Measurements from ENCODE around the gene PHYH.

Gene PHYH

DNA sequence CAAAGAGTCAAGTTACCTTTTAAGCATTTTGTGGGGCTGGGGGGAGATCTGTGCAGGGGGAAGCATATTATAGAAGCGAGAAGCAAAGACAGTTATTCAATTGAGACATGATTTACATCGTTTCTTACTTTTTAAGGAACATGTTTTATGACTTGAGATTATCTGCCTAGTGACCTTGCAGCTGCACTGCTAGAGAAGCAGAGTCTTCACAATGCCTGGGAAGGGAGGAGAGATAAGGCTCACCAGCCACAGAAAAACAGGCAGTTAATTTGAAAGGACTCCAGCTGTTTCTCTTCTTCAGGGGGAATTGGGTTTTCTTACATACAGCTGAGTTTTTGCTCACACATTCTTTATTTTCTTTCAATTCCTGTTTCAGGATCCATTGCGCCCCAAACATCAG is 31.0 kb downstream of the PHYH start:
- TF ChIP-seq GATA2 (IDR thresholded peaks at IDR 0.05; ENCODE audit: low read depth, low read length) (no peak), GATA3 (IDR thresholded peaks at IDR 0.05; ENCODE audit: low read depth, low read length) (no peak)

GRCh38 chr10:13268310-13268709 is 31.6 kb downstream of the PHYH start:
- TF ChIP-seq GATA2 (IDR thresholded peaks at IDR 0.05; ENCODE audit: low read depth, low read length) (no peak), GATA3 (IDR thresholded peaks at IDR 0.05; ENCODE audit: low read depth, low read length) (no peak)

GRCh38 chr10:13263591-13263990 is 36.3 kb downstream of the PHYH start:
- TF ChIP-seq GATA2 (IDR thresholded peaks at IDR 0.05; ENCODE audit: low read depth, low read length) (no peak), GATA3 (IDR thresholded peaks at IDR 0.05; ENCODE audit: low read depth, low read length) (no peak)

DNA sequence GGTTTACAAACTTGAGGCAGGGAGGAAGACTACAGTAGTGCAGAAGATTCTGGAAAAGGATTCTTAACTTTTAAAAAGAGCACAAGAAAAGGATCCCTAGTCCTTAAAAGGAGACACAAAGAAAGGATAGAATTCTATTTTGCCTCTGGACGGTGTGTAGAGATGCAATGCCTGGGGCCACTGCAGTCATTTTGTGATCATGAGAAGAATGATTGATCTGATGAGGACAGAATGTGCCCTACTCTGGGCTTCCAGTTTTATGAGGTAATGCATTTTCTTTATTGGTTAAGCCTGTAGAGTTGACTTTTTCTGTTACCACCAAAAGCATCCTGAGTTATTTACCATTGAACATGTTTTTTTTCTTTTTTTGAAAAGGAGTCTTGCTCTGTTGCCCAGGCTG is 37.4 kb downstream of the PHYH start:
- TF ChIP-seq GATA3 (IDR thresholded peaks at IDR 0.05; ENCODE audit: low read depth, low read length), result no peak
- no peak for TF ChIP-seq GATA2 (IDR thresholded peaks at IDR 0.05; ENCODE audit: low read depth, low read length)

GRCh38 chr10:13257621-13258140 is 42.2 kb downstream of the PHYH start:
- TF ChIP-seq GATA3 (IDR thresholded peaks at IDR 0.05; ENCODE audit: low read depth, low read length), result no peak
- no peak for TF ChIP-seq GATA2 (IDR thresholded peaks at IDR 0.05; ENCODE audit: low read depth, low read length)

DNA sequence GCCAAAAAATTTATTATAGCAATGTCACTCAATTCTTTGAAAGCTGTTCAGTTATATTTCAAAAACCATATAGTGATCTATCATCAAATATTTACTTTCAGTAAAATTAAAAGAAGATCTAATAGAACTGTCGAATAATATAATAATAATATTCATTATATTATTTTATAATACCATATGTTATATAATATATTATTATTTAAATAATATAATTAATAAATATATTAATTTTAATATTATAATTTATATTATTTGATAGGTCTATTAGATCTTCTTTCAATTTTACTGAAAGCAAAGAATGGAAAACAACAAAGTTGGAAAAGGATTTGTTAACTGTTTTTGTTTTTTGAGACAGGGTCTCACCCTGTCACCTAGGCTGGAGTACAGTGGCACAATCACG is 43.2 kb downstream of the PHYH start:
- no peak for TF ChIP-seq GATA2 (IDR thresholded peaks at IDR 0.05; ENCODE audit: low read depth, low read length)
- no peak for TF ChIP-seq GATA3 (IDR thresholded peaks at IDR 0.05; ENCODE audit: low read depth, low read length)

- TF ChIP-seq GATA2 (IDR thresholded peaks at IDR 0.05; ENCODE audit: low read depth, low read length), result no peak
- TF ChIP-seq GATA3 (IDR thresholded peaks at IDR 0.05; ENCODE audit: low read depth, low read length), result no peak
Observed at GRCh38 chr10:13253726-13254125, 46.1 kb downstream of the PHYH start.

DNA sequence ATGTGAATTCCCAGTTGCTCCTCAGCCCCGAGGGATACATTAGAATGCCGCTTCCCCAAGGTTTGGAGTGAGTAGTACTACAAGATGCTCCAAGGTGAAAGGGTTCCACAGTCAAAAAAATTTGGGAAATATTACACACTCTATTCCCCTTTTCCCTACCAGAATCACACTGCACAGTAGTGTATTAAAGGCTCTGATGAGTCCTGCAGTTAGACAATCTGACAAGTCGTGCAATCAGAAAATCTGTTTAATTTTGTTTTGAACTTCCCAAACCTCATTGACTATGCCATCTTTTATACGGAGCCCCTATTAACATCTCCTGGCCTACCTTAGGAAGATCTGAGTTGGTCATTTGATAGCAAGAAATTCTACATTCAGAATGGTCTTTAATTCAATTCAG is 52.1 kb downstream of the PHYH start:
- no peak for TF ChIP-seq GATA2 (IDR thresholded peaks at IDR 0.05; ENCODE audit: low read depth, low read length)
- no peak for TF ChIP-seq GATA3 (IDR thresholded peaks at IDR 0.05; ENCODE audit: low read depth, low read length)

DNA sequence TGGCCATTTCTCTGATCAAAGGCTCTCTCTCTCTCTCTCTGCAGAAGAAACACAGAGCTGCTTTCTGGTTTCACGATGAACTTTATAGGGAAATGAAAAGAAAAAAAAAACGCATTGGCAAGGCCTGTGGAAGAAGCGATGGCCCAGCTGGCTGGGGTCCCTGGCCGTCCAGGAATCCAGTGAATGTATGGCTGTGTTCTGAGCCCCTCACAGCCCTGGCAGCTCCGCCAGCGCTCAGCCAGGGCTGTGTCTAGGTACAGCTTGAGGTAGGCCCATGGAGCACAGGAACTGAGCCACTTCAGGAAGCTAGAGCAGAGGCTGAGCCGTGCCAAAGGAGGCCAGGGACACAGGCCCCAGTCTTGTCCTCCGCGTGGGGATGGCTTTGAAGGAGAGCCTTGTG is 52.6 kb downstream of the PHYH start:
- TF ChIP-seq GATA2 (IDR thresholded peaks at IDR 0.05; ENCODE audit: low read depth, low read length) (no peak), GATA3 (IDR thresholded peaks at IDR 0.05; ENCODE audit: low read depth, low read length) (no peak)

- TF ChIP-seq GATA2 (IDR thresholded peaks at IDR 0.05; ENCODE audit: low read depth, low read length) (no peak), GATA3 (IDR thresholded peaks at IDR 0.05; ENCODE audit: low read depth, low read length) (no peak)
Observed at GRCh38 chr10:13241613-13242012, 58.3 kb downstream of the PHYH start.

DNA sequence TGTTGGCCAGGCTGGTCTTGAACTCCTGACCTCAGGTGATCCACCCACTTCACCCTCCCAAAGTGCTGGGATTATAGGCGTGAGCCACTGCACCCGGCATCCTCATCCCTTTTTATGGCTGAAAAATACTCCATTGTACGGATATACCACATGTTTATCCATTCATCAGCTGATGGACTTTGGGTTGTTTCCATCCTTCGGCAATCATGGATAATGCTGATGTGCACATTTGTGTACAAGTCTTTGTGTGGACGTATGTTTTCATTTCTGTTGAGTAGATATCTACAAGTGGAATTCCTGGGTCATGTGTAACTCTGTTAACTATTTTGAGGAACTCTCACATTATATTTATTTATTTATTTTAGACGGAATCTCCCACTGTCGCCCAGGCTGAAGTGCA is 59.9 kb downstream of the PHYH start:
- TF ChIP-seq GATA3 (IDR thresholded peaks at IDR 0.05; ENCODE audit: low read depth, low read length) (no peak), GATA2 (IDR thresholded peaks at IDR 0.05; ENCODE audit: low read depth, low read length) (no peak)

GRCh38 chr10:13238271-13239077 is 61.4 kb downstream of the PHYH start:
- TF ChIP-seq GATA3 (IDR thresholded peaks at IDR 0.05; ENCODE audit: low read depth, low read length) (no peak), GATA2 (IDR thresholded peaks at IDR 0.05; ENCODE audit: low read depth, low read length) (no peak)

DNA sequence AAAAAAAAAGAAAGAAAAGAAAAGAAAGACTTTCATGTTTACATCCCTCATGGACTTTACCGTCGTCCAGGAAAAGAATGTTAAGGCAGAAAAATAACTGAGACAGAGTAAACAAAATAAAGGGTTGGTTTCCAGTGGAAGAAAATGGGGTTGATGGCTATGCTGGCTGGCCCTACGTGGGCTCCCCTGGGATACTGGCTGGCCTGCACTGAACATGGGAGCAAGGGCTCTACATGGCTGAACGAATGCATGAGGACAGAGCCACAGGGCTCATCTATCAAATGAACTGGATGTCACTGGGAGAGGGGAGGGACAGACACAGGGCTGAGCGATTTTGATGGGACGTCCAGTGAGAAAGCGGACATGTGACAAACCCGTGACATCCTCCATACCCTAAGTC is 63.2 kb downstream of the PHYH start:
- TF ChIP-seq GATA3 (IDR thresholded peaks at IDR 0.05; ENCODE audit: low read depth, low read length) (no peak), GATA2 (IDR thresholded peaks at IDR 0.05; ENCODE audit: low read depth, low read length) (no peak)

- TF ChIP-seq GATA2 (IDR thresholded peaks at IDR 0.05; ENCODE audit: low read depth, low read length), result no peak
- TF ChIP-seq GATA3 (IDR thresholded peaks at IDR 0.05; ENCODE audit: low read depth, low read length), result no peak
Observed at GRCh38 chr10:13234172-13234571, 65.7 kb downstream of the PHYH start, which contains the start of gene UCMA. UCMA (minus strand) TSS chr10:13234374; CDS start chr10:13234258, 116 bp downstream.

DNA sequence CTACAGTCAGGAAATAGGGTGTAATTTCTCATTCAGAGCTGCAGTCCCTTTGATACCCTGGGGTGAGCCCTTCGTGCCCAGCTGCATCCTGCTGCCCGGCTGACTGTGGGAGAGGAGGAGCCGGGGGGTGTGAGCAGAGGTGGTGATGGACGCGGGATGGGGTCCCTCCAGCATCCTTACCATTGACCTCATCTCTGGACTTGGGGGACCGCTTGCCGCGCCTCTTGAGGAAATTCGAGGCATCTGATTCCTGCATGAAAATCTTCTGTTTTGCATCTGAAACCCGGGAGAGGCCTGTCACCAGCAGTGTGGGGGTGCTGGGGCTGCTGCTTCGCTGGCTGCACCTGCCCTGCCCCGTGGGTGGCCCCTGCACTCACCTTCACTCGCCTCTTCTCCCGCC is 66.5 kb downstream of the PHYH start:
- TF ChIP-seq GATA3 (IDR thresholded peaks at IDR 0.05; ENCODE audit: low read depth, low read length) (no peak), GATA2 (IDR thresholded peaks at IDR 0.05; ENCODE audit: low read depth, low read length) (no peak)
